Endothelial cell (in vitro differentiated cells): ENCODE results near the gene PCSK5. TPM values are rescaled to one million over a fixed set of nuclear protein-coding genes. Genes with fewer than 3 reads are reported as not detected.

Source experiments
- DNase-seq: peaks from one replicate; pipeline ENCODE4 v3.0.0; 2021; ENCODE audit warnings: low spot score
- H3K27ac Mint-ChIP-seq: one replicate; pipeline ENCODE4 v1.8.0; 2021; ENCODE audit warnings: mixed read lengths, inconsistent platforms; ENCODE audit not compliant: unreplicated experiment
- H3K27me3 Mint-ChIP-seq: one replicate; pipeline ENCODE4 v1.8.0; 2021; ENCODE audit warnings: mild to moderate bottlenecking, moderate library complexity, mixed read lengths, inconsistent platforms; ENCODE audit not compliant: unreplicated experiment
- H3K36me3 Mint-ChIP-seq: one replicate; pipeline ENCODE4 v1.8.0; 2021; ENCODE audit warnings: mild to moderate bottlenecking, low read depth, mixed read lengths, inconsistent platforms; ENCODE audit not compliant: unreplicated experiment
- H3K4me1 Mint-ChIP-seq: one replicate; pipeline ENCODE4 v1.8.0; 2021; ENCODE audit warnings: mild to moderate bottlenecking, mixed read lengths, inconsistent platforms; ENCODE audit not compliant: unreplicated experiment
- H3K4me3 Mint-ChIP-seq: one replicate; pipeline ENCODE4 v1.8.0; 2021; ENCODE audit warnings: mild to moderate bottlenecking, mixed read lengths, inconsistent platforms; ENCODE audit not compliant: unreplicated experiment
- H3K9me3 Mint-ChIP-seq: one replicate; pipeline ENCODE4 v1.8.0; 2021; ENCODE audit warnings: mixed read lengths, inconsistent platforms; ENCODE audit not compliant: unreplicated experiment
- total RNA-seq: library from RNA; stranded (reverse); fragmentation: NEBNext Ultra II Directional; extraction: Animal tissue kit (Norgen Biotek cat#: 25700); gene quantifications from one replicate; pipeline ENCODE4 v1.2.1, GENCODE V29; 2021; ENCODE audit not compliant: unreplicated experiment
- TF ChIP-seq, protein P1 (sequence below): fragments of 200-600 bp; sonication (generic); IDR thresholded peaks from one replicate; pipeline ENCODE4 v1.5.0; 2021; ENCODE audit warnings: antibody characterized with exemption; ENCODE audit not compliant: unreplicated experiment

Gene PCSK5
- total RNA-seq, 1 donor from 2014 or later = 3.1 TPM

DNA sequence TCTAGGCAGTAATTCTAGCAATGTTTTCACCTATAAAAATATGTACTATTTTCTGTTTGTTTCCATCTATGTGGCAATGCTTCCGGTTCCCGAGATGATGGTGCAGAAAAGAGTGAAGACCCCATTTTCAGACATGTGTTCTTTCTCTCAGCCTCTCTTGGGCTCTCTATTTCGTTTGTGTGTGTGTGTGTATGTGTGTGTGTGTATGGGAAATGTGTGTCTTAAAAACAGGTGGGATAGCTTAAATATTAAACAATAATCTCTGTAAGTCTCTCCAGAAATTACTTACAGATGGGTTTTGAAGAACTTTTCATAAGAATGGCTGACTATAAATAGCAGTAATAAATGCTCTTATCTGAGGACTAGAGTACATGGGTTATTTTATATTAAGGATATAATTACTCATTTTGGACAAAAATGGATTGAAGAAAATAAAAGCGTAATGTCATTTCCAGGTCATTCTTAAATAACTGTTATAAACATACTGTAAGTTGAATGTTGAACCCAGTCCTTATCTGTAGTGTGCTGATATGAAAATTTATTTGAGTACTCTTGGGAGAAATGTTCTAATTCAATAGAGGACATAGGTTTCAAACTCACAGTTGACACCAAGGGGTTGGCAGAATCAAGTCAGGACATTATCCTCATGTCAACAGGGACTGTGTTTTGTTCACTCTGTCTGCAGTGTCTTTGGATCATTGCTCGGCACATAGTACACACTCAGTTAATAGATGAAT lies 31.1 kb downstream of the PCSK5 start:
- Mint-ChIP-seq H3K27ac (no peak overlapping the region), H3K4me3 (no peak overlapping the region), H3K36me3 (no peaks in the 10 kb centered on the region), H3K4me1 (no peaks in the 10 kb centered on the region), H3K27me3 (no peaks in the 10 kb centered on the region), H3K9me3 (peaks cover 6% of the 10 kb centered on the region)
- TF ChIP-seq, protein P1, sequence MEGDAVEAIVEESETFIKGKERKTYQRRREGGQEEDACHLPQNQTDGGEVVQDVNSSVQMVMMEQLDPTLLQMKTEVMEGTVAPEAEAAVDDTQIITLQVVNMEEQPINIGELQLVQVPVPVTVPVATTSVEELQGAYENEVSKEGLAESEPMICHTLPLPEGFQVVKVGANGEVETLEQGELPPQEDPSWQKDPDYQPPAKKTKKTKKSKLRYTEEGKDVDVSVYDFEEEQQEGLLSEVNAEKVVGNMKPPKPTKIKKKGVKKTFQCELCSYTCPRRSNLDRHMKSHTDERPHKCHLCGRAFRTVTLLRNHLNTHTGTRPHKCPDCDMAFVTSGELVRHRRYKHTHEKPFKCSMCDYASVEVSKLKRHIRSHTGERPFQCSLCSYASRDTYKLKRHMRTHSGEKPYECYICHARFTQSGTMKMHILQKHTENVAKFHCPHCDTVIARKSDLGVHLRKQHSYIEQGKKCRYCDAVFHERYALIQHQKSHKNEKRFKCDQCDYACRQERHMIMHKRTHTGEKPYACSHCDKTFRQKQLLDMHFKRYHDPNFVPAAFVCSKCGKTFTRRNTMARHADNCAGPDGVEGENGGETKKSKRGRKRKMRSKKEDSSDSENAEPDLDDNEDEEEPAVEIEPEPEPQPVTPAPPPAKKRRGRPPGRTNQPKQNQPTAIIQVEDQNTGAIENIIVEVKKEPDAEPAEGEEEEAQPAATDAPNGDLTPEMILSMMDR = no peak
- no peak for DNase-seq

- TF ChIP-seq, protein P1 = no peak
- no peak for DNase-seq
- peaks cover 6% of the 10 kb centered on the region for H3K9me3 Mint-ChIP-seq
- peaks cover 2% of the 10 kb centered on the region for H3K27me3 Mint-ChIP-seq
- H3K36me3 Mint-ChIP-seq = no peaks in the 10 kb centered on the region
- no peak overlapping the region for H3K4me3 Mint-ChIP-seq
- H3K27ac Mint-ChIP-seq = no peak overlapping the region
- peaks cover 2% of the 10 kb centered on the region for H3K4me1 Mint-ChIP-seq
Measured at GRCh38 chr9:75926385-75926784, 35.9 kb downstream of the PCSK5 start.

- Mint-ChIP-seq H3K36me3 (no peaks in the 10 kb centered on the region), H3K27ac (no peak overlapping the region), H3K4me1 (peaks cover 9% of the 10 kb centered on the region), H3K27me3 (peaks cover 2% of the 10 kb centered on the region), H3K4me3 (no peak overlapping the region), H3K9me3 (peaks cover 6% of the 10 kb centered on the region)
- TF ChIP-seq, protein P1 = no peak
- DNase-seq = no peak
Measured at GRCh38 chr9:75927356-75927755, 36.9 kb downstream of the PCSK5 start.

DNA sequence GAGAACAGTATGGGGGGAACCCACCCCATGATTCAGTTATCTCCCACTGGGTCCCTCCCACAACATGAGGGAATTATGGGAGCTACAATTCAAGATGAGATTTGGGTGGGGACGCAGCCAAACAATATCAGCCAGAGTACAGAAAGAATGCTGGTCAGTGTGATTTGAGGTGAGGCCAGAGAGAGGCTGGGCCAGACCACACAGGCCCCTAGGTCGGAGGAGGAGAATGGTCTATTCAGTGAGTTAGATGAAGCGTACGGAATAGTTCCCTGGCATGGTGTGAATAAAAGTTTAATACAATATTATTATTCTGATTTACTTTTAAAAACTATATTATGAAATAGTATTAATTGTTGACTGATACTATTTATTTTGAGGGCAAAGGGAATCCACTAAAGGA lies 39.7 kb downstream of the PCSK5 start:
- H3K27ac Mint-ChIP-seq = no peak overlapping the region

More for the DNA sequence above, 39.7 kb downstream of the PCSK5 start:
- DNase-seq = no peak
- Mint-ChIP-seq H3K27me3 (peaks cover 2% of the 10 kb centered on the region), H3K4me3 (no peak overlapping the region), H3K4me1 (peaks cover 9% of the 10 kb centered on the region), H3K9me3 (no peaks in the 10 kb centered on the region), H3K36me3 (no peaks in the 10 kb centered on the region)
- TF ChIP-seq, protein P1 = no peak
